K562 (cell line): ENCODE data around the gene PLPPR2. TPM values are rescaled to one million over a fixed set of nuclear protein-coding genes. Genes with fewer than 3 reads are reported as not detected.

Experiments used
- ATAC-seq: fragments of 200-7000 bp; cut with Tn5 transposase; 3 replicates; pipeline ENCODE4 v1.9.1; 2020; ENCODE audit warnings: moderate library complexity
- BruUV-seq: library from RNA; stranded (reverse); fragments of 400-500 nt; replicated peaks from 2 replicates; lab custom pipeline; 2021; lab: Mats Ljungman, UMichigan
- CTCF ChIA-PET: fragments of 300-600 bp; formaldehyde crosslinking; extraction: SDS; loops from one replicate; lab custom pipeline; 2021; ENCODE audit warnings: low intra/inter-chr PET ratio; lab: Yijun Ruan, JAX
- POLR2A ChIA-PET: fragments of 300-600, 350-650 bp; sonication (Branson Sonifier 250); formaldehyde crosslinking; extraction: SDS; loops from one replicate; lab custom pipeline; 2021; ENCODE audit warnings: antibody characterized with exemption, inconsistent platforms; lab: Yijun Ruan, JAX
- DNase-seq, 4 experiments: peaks; one replicate each; pipeline versions ENCODE4 v3.0.0 to v3.0.0-alpha.2; 2011 to 2018; ENCODE audit warnings: low spot score in 3 of 4, mixed read lengths in 3 of 4; ENCODE audit errors: extremely low read depth in 1 of 4
- FAIRE-seq: peaks from 2 replicates; lab custom pipeline; 2011; peaks lifted over from hg19 to GRCh38; lab: Jason Lieb, UNC
- H2AFZ ChIP-seq: 2 replicates; pipeline ENCODE4 v1.6.0; 2011; ENCODE audit warnings: low read depth, low read length, control low read depth, inconsistent platforms
- H3K27ac ChIP-seq: fragments of 200-600 bp; 3 replicates; pipeline ENCODE4 v1.8.0; 2011; ENCODE audit warnings: low read depth, mild to moderate bottlenecking, control low read depth, inconsistent platforms, low read length, moderate library complexity, mixed read lengths; ENCODE audit errors: extremely low read depth
- H3K27me3 ChIP-seq, 2 experiments: fragments of 300-600 bp in 1 of 2; 2 replicates in 1 of 2; 3 replicates in 1 of 2; pipeline versions ENCODE4 v1.6.0 to v1.8.0; 2011; ENCODE audit warnings: inconsistent platforms in 2 of 2, low read length in 2 of 2, mild to moderate bottlenecking in 1 of 2, mixed read lengths in 1 of 2, moderate library complexity in 1 of 2; ENCODE audit not compliant: control insufficient read depth in 2 of 2, insufficient read depth in 2 of 2
- H3K36me3 ChIP-seq: fragments of 300-600 bp; 3 replicates; pipeline ENCODE4 v1.8.0; 2011; ENCODE audit warnings: mild to moderate bottlenecking, low read length, inconsistent platforms; ENCODE audit not compliant: control insufficient read depth, insufficient read depth
- H3K4me1 ChIP-seq, 2 experiments: fragments of 200-600 bp in 1 of 2; replicated peaks in 1 of 2; 2 replicates in 1 of 2; 3 replicates in 1 of 2; pipeline versions ENCODE4 v1.5.1 to v1.8.0; 2011; ENCODE audit warnings: inconsistent platforms in 2 of 2, low read length in 2 of 2, mild to moderate bottlenecking in 1 of 2, mixed read lengths in 1 of 2, moderate library complexity in 1 of 2; ENCODE audit not compliant: control insufficient read depth in 2 of 2, insufficient read depth in 2 of 2
- H3K4me2 ChIP-seq: 2 replicates; pipeline ENCODE4 v1.6.1; 2011; ENCODE audit warnings: low read length, control low read depth, inconsistent platforms, mixed read lengths; ENCODE audit not compliant: insufficient read depth
- H3K4me3 ChIP-seq: fragments of 200-600 bp; sonication (generic), shearing (Covaris generic); 2 replicates; pipeline ENCODE4 v1.5.1; 2016; ENCODE audit warnings: control low read depth, inconsistent platforms
- H3K79me2 ChIP-seq: fragments of 200-600 bp; 3 replicates; pipeline ENCODE4 v1.8.0; 2011; ENCODE audit warnings: low read length, inconsistent platforms; ENCODE audit not compliant: control insufficient read depth, insufficient read depth
- H3K9ac ChIP-seq, 2 experiments: 2 replicates each; pipeline versions ENCODE4 v1.6.0 to v1.6.1; 2011; ENCODE audit warnings: low read depth in 2 of 2, low read length in 2 of 2, control low read depth in 1 of 2, inconsistent platforms in 1 of 2, mild to moderate bottlenecking in 1 of 2, mixed read lengths in 1 of 2; ENCODE audit not compliant: insufficient read depth in 1 of 2
- H3K9me1 ChIP-seq: one replicate; pipeline ENCODE4 v1.6.0; 2011; ENCODE audit warnings: inconsistent platforms, mild to moderate bottlenecking, low read length, moderate library complexity; ENCODE audit not compliant: control insufficient read depth, insufficient read depth
- H3K9me3 ChIP-seq: replicated peaks from 2 replicates; pipeline ENCODE4 v1.5.1; 2011; ENCODE audit warnings: low read depth, low read length, inconsistent platforms; ENCODE audit not compliant: control insufficient read depth, insufficient read depth
- H4K20me1 ChIP-seq: replicated peaks from 2 replicates; pipeline ENCODE4 v1.6.1; 2011; ENCODE audit warnings: low read length, inconsistent platforms, mixed read lengths; ENCODE audit not compliant: control insufficient read depth, insufficient read depth
- ADNP ChIP-seq: fragments of 200-800 bp; sonication (Bioruptor generic); IDR thresholded peaks from 2 replicates; pipeline ENCODE4 v1.6.1; 2016; ENCODE audit warnings: missing genetic modification characterization, missing compliant biosample characterization
- ARID4B ChIP-seq: sonication (generic); formaldehyde crosslinking; IDR thresholded peaks from 2 replicates; pipeline ENCODE4 v1.8.0; 2022; ENCODE audit warnings: mild to moderate bottlenecking, missing genetic modification reagents
- HDAC2 ChIP-seq: fragments of 450-650 bp; IDR thresholded peaks from 2 replicates; pipeline ENCODE4 v1.6.1; 2016; ENCODE audit warnings: mild to moderate bottlenecking
- HDGF ChIP-seq: fragments of 450-650 bp; IDR thresholded peaks from 2 replicates; pipeline ENCODE4 v1.6.1; 2016
- JUN ChIP-seq, 2 experiments: sonication (generic) in 1 of 2; formaldehyde crosslinking in 1 of 2; IDR thresholded peaks; 2 replicates each; pipeline versions ENCODE4 v1.6.1 to v1.8.0; 2012 to 2022; ENCODE audit warnings: borderline replicate concordance in 2 of 2, mild to moderate bottlenecking in 2 of 2, improper control_type of control experiment in 1 of 2, low read depth in 1 of 2, low read length in 1 of 2, missing genetic modification reagents in 1 of 2
- LARP7 ChIP-seq: fragments of 450-650 bp; IDR thresholded peaks from 2 replicates; pipeline ENCODE4 v1.6.1; 2016
- MAFF ChIP-seq: IDR thresholded peaks from 2 replicates; pipeline ENCODE4 v1.6.1; 2012; ENCODE audit warnings: low read length, improper control_type of control experiment
- MIER1 ChIP-seq: fragments of 450-650 bp; IDR thresholded peaks from 2 replicates; pipeline ENCODE4 v1.6.1; 2016; ENCODE audit warnings: antibody characterized with exemption, mild to moderate bottlenecking, low read depth
- NBN ChIP-seq: fragments of 450-650 bp; IDR thresholded peaks from 2 replicates; pipeline ENCODE4 v1.6.1; 2016; ENCODE audit warnings: low read depth, mild to moderate bottlenecking
- NKRF ChIP-seq: fragments of 450-650 bp; IDR thresholded peaks from 2 replicates; pipeline ENCODE4 v1.6.1; 2016; ENCODE audit warnings: borderline replicate concordance
- PATZ1 ChIP-seq: fragments of 250-450 bp; sonication (Bioruptor Pico); IDR thresholded peaks from 2 replicates; pipeline ENCODE4 v1.5.0; 2020; ENCODE audit warnings: mild to moderate bottlenecking, borderline replicate concordance
- PTBP1 ChIP-seq: fragments of 200-400 bp; formaldehyde crosslinking; IDR thresholded peaks from 2 replicates; pipeline ENCODE4 v1.6.1; 2017; ENCODE audit warnings: low read depth, low read length
- SMARCA5 ChIP-seq: fragments of 450-650 bp; IDR thresholded peaks from 2 replicates; pipeline ENCODE4 v1.6.1; 2016
- WGBS: fragments of 100-300 bp; shearing (Covaris generic); methylation state at CpG from one replicate; pipeline ENCODE4 v1.1.6; 2016; ENCODE audit warnings: low coverage, mixed read lengths; ENCODE audit not compliant: insufficient coverage; ENCODE audit errors: missing lambda C conversion rate; 5-methylcytosine and 5-hydroxymethylcytosine counted together
- in situ Hi-C: fragments of 300-500 bp; cut with MboI; formaldehyde crosslinking; loops from 4 replicates; pipeline ENCODE4 v1.15.0; 2018; ENCODE audit warnings: inconsistent platforms, mixed read lengths
- intact Hi-C: fragments of 100-400 bp; cut with micrococcal nuclease; formaldehyde crosslinking; loops from 2 replicates; pipeline ENCODE4 v1.14.2; 2022
- polyA plus RNA-seq, 8 experiments: library from polyadenylated mRNA; depleted of rRNA in 4 of 8; stranded (reverse) in 5 of 8; unstranded in 3 of 8; fragments of >200 nt; fragmentation: Nextera tagmentation in 2 of 8; fragmentation: Illumina TruSeq in 1 of 8; extraction: Ambion mirVana in 2 of 8; extraction: Trizol in 1 of 8; gene quantifications; 2 replicates each; pipeline versions ENCODE4 v1.2.1 to v1.2.3, GENCODE V29; 2011 to 2014; ENCODE audit warnings: inconsistent platforms in 1 of 8, missing spikeins in 1 of 8
- total RNA-seq, 7 experiments: library from RNA; depleted of rRNA in 6 of 7; stranded (reverse); fragments of >200 nt in 6 of 7; fragmentation: Illumina TruSeq in 2 of 7; extraction: Trizol in 2 of 7; gene quantifications; 2 replicates each; pipeline versions ENCODE4 v1.2.1 to v1.2.3, GENCODE V29; 2011 to 2021; ENCODE audit warnings: low replicate concordance in 1 of 7

The PLPPR2 gene
- total and polyA plus RNA-seq, 9 of the 15 experiments (the other 6 are each of a cell fraction or from before 2014, with no cell fraction given): 0.49 to 15.9 (median 3.4) TPM

- Histone ChIP-seq H3K4me1 (peaks cover 22 to 31% of the 10 kb centered on the region in 2 experiments), H3K4me3 (peak overlapping the region; percentile 59), H3K27me3 (no peaks in the 10 kb centered on the region), H4K20me1 (peaks cover 11% of the 10 kb centered on the region), H3K4me2 (peak overlapping the region; percentile 84), H3K36me3 (peaks cover 19% of the 10 kb centered on the region), H3K9ac (peak overlapping the region; percentile 77 to 96; a peak in 3 of 4 replicates), H3K27ac (peak overlapping the region; percentile 84; the same call in 2 of the 3 replicates), H3K9me1 (no peaks in the 10 kb centered on the region), H3K9me3 (no peaks in the 10 kb centered on the region), H3K79me2 (peaks cover 16% of the 10 kb centered on the region; the same call in 2 of the 3 replicates), H2AFZ (peak overlapping the region; percentile 97)
- in situ Hi-C loops: no loop called here
- FAIRE-seq (no peak), DNase-seq (peak in 1 of 4 experiments; percentile 20), ATAC-seq (no peak)
- POLR2A ChIA-PET: interaction anchor here (0.6 to 3.6 kb wide), 17 partner anchors 10 to 276 kb away, joined by 3 to 36 read pairs (median 3); partner anchors contain the start of genes CCDC159, ECSIT, EPOR and RAB3D
- BruUV-seq: no TSS peak
- intact Hi-C loops: loop anchor here (2.0 kb wide), 1 partner anchor 61 kb away; the partner anchor contains the start of genes ODAD3 and PRKCSH
- 21% methylated on average over 11 of the region's 11 CpGs for WGBS
- CTCF ChIA-PET: no interaction called here
- TF ChIP-seq ARID4B (CRISPR knock-in tag) (0 out of 2 replicates have a peak, but pooled peaks have one; percentile 22), NKRF (peak; percentile 16; the same call in 1 of the 2 replicates), PATZ1 (CRISPR knock-in tag) (no peak), HDAC2 (peak; percentile 99), LARP7 (peak; percentile 87), SMARCA5 (peak; percentile 99), MIER1 (0 out of 2 replicates have a peak, but pooled peaks have one; percentile 23), NBN (peak; percentile 37; the same call in 1 of the 2 replicates), HDGF (peak; percentile 96), JUN (IDR thresholded peaks at IDR 0.05; ENCODE audit: borderline replicate concordance, low read depth, low read length) (no peak), JUN (CRISPR knock-in tag; IDR thresholded peaks at IDR 0.05; ENCODE audit: borderline replicate concordance) (0 out of 2 replicates have a peak, but pooled peaks have one; percentile 19), MAFF (peak; percentile 22; the same call in 1 of the 2 replicates), PTBP1 (peak; percentile 37; the same call in 1 of the 2 replicates), ADNP (tag) (peak; percentile 99)
Measured at GRCh38 chr19:11373885-11374432, 18.7 kb downstream of the PLPPR2 start.
